Smooth muscle cell (in vitro differentiated cells): ENCODE measurements around the gene HYOU1. TPM values are rescaled to one million over a fixed set of nuclear protein-coding genes. Genes with fewer than 3 reads are reported as not detected.

Source experiments
- DNase-seq: peaks from one replicate; lab custom pipeline; 2025; ENCODE audit not compliant: unreplicated experiment; lab: John Stamatoyannopoulos, UW
- H2AFZ ChIP-seq: fragments of 200-600 bp; sonication (generic); 2 replicates; pipeline ENCODE4 v1.6.0; 2016; ENCODE audit warnings: antibody characterized with exemption, low read depth, mild to moderate bottlenecking
- H3F3A ChIP-seq: fragments of 200-600 bp; sonication (generic); 2 replicates; pipeline ENCODE4 v1.6.0; 2017; ENCODE audit warnings: antibody characterized with exemption, low read depth
- H3K27ac ChIP-seq: fragments of 200-600 bp; sonication (generic); 2 replicates; pipeline ENCODE4 v1.5.1; 2016; ENCODE audit warnings: low read depth, mild to moderate bottlenecking
- H3K27me3 ChIP-seq: fragments of 200-600 bp; sonication (generic); 2 replicates; pipeline ENCODE4 v1.6.1; 2016; ENCODE audit warnings: low read depth, mild to moderate bottlenecking
- H3K36me3 ChIP-seq: fragments of 200-600 bp; sonication (generic); 2 replicates; pipeline ENCODE4 v1.5.1; 2016; ENCODE audit warnings: low read depth
- H3K4me1 ChIP-seq: fragments of 200-600 bp; sonication (generic); 2 replicates; pipeline ENCODE4 v1.5.1; 2016; ENCODE audit warnings: low read depth
- H3K4me2 ChIP-seq: fragments of 200-600 bp; sonication (generic); 2 replicates; pipeline ENCODE4 v1.6.0; 2016; ENCODE audit warnings: mild to moderate bottlenecking
- H3K4me3 ChIP-seq: fragments of 200-600 bp; sonication (generic); 2 replicates; pipeline ENCODE4 v1.5.1; 2016; ENCODE audit warnings: mild to moderate bottlenecking
- H3K79me2 ChIP-seq: fragments of 200-600 bp; sonication (generic); 2 replicates; pipeline ENCODE4 v1.6.0; 2016; ENCODE audit warnings: low read depth, mild to moderate bottlenecking
- H3K9ac ChIP-seq: fragments of 200-600 bp; sonication (generic); 2 replicates; pipeline ENCODE4 v1.6.0; 2016; ENCODE audit warnings: low read depth
- H3K9me3 ChIP-seq: fragments of 200-600 bp; sonication (generic); replicated peaks from 2 replicates; pipeline ENCODE4 v1.5.1; 2016; ENCODE audit warnings: low read depth
- H4K20me1 ChIP-seq: fragments of 200-600 bp; sonication (generic); 2 replicates; pipeline ENCODE4 v1.6.0; 2016; ENCODE audit warnings: low read depth
- CTCF ChIP-seq: fragments of 200-600 bp; sonication (generic); IDR thresholded peaks from 2 replicates; pipeline ENCODE4 v1.5.1; 2017; ENCODE audit warnings: borderline replicate concordance, mild to moderate bottlenecking, antibody characterized with exemption; ENCODE audit not compliant: insufficient read depth, poor library complexity, severe bottlenecking
- WGBS: methylation state at CpG from one replicate; pipeline ENCODE4 v1.1.7; 2016; ENCODE audit warnings: low lambda C conversion rate; 5-methylcytosine and 5-hydroxymethylcytosine counted together
- polyA plus RNA-seq: library from polyadenylated mRNA; unstranded; fragments of >200 nt; fragmentation: Nextera tagmentation; extraction: Ambion mirVana; gene quantifications from 2 replicates; pipeline ENCODE4 v1.2.1, GENCODE V29; 2016
- total RNA-seq: library from RNA; depleted of rRNA; stranded (reverse); fragments of >200 nt; gene quantifications from 2 replicates; pipeline ENCODE4 v1.2.3, GENCODE V29; 2014

The HYOU1 gene
- total and polyA plus RNA-seq, 2 experiments from 2014 or later, result 90.4 to 98.1 TPM

- Histone ChIP-seq H3K4me2 (no peak overlapping the region), H4K20me1 (peaks cover 3% of the 10 kb centered on the region), H3K4me3 (no peak overlapping the region), H3K27ac (no peak overlapping the region), H2AFZ (no peak overlapping the region), H3K9me3 (no peaks in the 10 kb centered on the region), H3K27me3 (no peaks in the 10 kb centered on the region), H3F3A (peaks cover 23% of the 10 kb centered on the region), H3K36me3 (no peaks in the 10 kb centered on the region), H3K9ac (no peak overlapping the region), H3K4me1 (peaks cover 12% of the 10 kb centered on the region), H3K79me2 (peaks cover 12% of the 10 kb centered on the region)
- DNase-seq, result no peak
- 95% methylated on average over 6 of the region's 6 CpGs for WGBS
- no peak for TF ChIP-seq CTCF
Measured at GRCh38 chr11:119099711-119100110, 42.7 kb upstream of the HYOU1 start.

- peak; percentile 95 for DNase-seq
- Histone ChIP-seq H3K4me2 (peak overlapping the region; percentile 92), H3K4me1 (peaks cover 8% of the 10 kb centered on the region), H4K20me1 (peaks cover 14% of the 10 kb centered on the region), H3K27me3 (no peaks in the 10 kb centered on the region), H2AFZ (no peak overlapping the region), H3K4me3 (peak overlapping the region; percentile 70), H3K79me2 (peaks cover 38% of the 10 kb centered on the region), H3K36me3 (no peaks in the 10 kb centered on the region), H3K9ac (peak overlapping the region; percentile 59), H3K27ac (peak overlapping the region; percentile 69), H3K9me3 (no peaks in the 10 kb centered on the region), H3F3A (peaks cover 14% of the 10 kb centered on the region)
- WGBS, result 1% methylated on average over 77 of the region's 79 CpGs
- TF ChIP-seq CTCF, result no peak
Measured at GRCh38 chr11:119095066-119095880, 38.3 kb upstream of the HYOU1 start.

- H3K4me2 ChIP-seq, result peak overlapping the region; percentile 92
- WGBS, result under 1% methylated on average over 15 of the region's 19 CpGs
- peak; percentile 55 for TF ChIP-seq CTCF
- H3F3A ChIP-seq, result peaks cover 14% of the 10 kb centered on the region
- H3K4me3 ChIP-seq, result peak overlapping the region; percentile 70
- no peak for DNase-seq
- H3K79me2 ChIP-seq, result peaks cover 35% of the 10 kb centered on the region
- H3K27ac ChIP-seq, result peak overlapping the region; percentile 69
- H3K4me1 ChIP-seq, result peaks cover 5% of the 10 kb centered on the region
- H4K20me1 ChIP-seq, result peaks cover 14% of the 10 kb centered on the region
- H3K9ac ChIP-seq, result peak overlapping the region; percentile 59
- no peaks in the 10 kb centered on the region for H3K9me3 ChIP-seq
- H2AFZ ChIP-seq, result no peak overlapping the region
- no peaks in the 10 kb centered on the region for H3K27me3 ChIP-seq
- no peaks in the 10 kb centered on the region for H3K36me3 ChIP-seq
Measured at GRCh38 chr11:119094816-119095065, 37.7 kb upstream of the HYOU1 start.
